Left kidney (tissue), 2 donors: ENCODE measurements around the gene CRACR2A. TPM values are rescaled to one million over a fixed set of nuclear protein-coding genes. Genes with fewer than 3 reads are reported as not detected.

Experiments
- DNase-seq: peaks from one replicate; pipeline ENCODE4 v3.0.0-alpha.2; 2013
- polyA plus RNA-seq: library from polyadenylated mRNA; unstranded; fragments of 120-200 nt; gene quantifications from one replicate; pipeline ENCODE4 v1.2.1, GENCODE V29; 2013; ENCODE audit not compliant: insufficient read length

The CRACR2A gene
- polyA plus RNA-seq, 1 donor: 2.0 TPM

DNA sequence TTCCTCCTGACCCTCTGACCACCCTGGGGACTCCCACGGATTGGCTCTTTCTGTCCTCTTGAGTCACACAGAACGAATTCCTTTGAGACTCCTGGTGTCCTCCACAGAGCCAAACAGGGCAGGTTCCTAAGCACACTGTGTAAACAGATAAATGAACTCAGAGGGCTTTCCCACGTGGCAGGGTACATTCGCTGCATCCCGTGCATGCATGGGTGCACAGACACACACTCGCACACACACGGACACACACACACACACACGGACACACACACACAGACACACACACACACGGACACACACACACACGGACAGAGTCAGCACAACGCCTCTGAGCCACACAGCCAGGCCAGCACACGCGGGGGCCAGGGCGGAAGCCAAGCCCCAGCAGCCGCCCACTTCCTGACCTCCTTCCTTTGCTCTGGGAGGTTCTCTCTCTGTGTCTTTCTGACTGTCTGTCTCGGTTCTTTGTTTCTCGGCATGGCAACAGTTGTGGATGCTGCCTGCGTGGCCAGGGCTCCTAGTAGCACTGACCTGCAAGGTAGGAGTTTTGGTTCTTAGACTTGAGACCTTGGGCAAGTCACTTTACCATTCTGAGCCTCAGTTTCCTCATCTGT is 706 bp downstream of the CRACR2A start:
- no peak for DNase-seq

DNA sequence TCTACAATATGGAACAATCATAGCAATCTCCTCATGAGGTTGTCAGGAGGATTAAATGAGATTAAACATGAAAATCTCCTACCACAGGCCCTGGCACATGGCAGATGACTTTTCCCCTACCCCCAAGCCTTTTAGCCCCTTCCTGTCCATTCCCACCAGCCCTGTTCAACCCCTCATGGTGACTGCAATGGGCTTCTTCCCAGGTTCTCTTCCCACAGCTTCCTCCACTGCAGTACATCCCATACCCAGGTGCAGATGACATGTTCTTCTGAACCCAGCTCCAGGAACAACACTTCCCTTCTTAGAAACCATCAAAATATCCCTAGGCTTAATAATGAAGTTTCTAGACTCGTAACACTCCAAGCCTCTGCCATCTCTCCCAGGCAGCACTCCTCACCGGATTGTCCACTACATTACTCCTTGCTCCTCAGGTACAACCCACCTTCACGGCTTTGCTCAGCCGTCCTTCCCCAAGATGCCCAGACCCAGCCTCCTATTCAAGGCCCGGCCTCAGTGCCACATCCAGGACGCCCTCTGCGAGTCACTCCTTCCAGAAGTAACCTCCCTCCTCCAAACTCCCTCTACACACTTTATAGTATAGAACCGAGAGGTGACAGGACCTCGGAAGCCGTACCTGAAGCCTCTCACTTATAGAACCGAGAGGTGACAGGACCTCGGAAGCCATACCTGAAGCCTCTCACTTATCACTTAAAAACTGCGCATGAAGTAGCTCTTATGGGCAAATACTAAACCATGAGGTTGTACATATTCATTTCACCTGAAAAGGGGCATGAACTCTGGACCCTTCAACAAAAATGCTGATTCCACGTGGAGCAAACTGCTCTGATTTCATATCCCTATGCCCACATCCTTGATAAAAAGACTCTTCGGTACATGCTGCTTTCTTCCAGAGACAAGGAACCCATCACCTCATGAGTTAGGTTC is 1.5 kb downstream of the CRACR2A start:
- DNase-seq: no peak

DNA sequence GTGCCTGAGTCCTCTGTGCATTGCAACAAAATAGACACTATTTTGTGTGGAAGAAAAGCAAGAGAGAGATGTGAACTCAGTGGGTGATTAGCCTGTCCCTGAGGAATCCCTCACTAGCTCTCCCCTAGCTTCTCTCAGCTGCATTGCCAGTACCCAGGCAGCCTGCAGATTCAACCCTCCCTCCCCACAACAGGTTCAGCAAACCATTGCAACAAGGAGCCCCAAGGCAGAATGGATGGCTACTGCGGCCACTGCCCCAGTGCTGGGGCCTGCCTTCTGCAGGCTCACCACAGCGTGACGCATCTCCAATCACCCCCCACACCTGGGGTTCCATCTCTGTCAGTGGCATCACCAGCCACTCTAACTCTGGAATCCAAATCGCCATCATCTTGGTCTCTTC is 2.3 kb downstream of the CRACR2A start:
- no peak for DNase-seq

DNA sequence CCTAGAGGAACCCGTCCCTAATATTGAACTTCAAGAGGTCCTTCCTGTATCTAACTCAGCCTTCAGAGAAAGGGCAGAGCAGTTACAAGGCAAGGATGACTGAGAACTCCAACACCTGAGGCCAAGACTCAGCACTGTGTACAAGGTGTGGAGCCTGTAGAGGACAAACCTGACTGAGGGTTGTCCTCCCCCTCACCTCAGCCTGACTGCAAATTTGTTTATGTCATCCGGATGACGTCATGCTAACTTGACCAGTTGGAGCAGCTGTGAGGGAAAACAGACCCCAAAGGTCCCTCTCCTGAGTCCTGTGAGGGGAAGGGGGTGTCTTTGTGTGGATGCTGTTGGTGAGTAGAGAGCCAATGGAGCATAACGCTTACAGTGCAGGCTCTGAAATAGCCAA is 4.3 kb downstream of the CRACR2A start:
- no peak for DNase-seq

DNA sequence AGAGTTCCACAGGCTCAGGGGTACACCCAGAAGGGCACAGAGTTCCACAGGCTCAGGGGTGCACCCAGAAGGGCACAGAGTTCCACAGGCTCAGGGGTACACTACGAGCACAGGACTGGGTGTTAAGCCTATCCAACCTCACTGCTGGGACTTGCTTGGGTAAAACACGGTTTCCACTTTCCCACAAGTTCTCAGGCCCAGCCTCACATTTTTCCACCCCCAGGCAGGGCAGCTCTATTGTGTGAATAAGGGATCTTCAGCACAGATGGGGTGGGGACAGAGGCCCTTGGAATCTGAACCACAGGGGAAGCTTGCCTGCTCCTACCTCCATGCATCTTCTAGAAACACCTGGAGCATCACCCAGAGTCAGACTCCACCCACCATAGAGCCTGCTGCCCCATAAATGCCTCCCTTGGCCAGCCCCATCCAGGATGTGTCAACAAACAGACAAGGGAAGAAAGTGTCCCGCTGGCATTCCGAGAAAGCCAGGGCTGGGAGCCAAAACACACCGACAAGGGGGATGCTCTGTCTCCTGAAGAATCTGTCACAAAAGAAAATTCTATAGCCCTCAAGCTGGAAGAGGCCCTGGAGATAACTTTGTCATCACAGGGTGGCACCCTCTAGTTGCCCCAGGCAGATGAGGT is 4.8 kb downstream of the CRACR2A start:
- no peak for DNase-seq

DNA sequence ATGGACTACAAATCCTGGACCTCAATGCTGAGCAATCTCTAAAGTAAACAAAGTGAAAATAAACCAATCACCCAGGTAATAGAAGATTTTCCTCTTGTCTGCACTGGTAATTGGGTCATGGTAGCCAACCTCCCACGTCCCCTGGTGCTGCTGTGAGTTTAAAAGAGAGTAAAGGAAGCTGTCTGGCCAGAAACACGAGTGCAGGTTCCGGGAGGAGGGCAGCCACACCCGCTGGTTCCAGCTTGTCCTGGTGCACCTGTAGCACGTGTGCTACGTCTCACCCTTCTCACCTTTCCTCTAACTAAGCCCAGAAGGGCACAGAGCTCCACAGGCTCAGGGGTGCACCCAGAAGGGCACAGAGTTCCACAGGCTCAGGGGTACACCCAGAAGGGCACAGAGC is 5.4 kb downstream of the CRACR2A start:
- DNase-seq: no peak

DNA sequence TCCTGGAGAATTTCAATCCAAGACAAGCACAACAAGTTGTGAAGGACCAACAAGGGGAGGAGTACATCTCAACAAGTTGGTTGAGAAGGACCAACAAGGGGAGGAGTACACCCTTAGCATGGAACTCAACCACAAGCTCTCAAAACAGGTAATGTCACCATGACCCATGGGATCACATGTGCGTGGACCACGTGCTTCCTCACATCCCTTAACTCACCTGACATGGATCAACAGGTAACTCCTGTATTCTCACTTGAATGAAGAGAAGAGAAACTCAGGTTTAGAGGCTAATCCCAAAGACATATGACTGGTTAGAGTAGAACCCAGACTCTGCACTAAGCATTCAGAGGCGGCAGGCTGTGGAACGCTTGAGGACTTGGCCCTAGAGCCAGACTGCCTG is 6.2 kb downstream of the CRACR2A start:
- DNase-seq: no peak

DNA sequence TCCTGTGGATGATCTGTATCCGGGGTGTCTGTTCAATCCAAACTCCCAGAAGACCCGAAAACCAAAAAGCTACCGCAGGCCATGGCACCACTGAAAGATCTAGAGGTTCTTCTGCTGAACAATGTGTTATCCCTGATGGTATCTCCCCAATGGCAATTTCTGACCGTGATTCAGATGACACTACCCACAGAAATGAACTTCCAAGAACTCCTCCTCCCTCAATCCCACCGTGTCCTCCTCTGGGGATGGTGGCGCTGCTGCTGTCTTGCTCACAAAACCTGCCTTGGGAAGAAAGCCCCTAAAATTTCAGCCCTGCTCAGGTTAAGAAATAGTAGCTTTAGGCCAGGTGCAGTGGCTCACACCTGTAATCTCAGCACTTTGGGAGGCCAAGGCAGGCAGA is 7.8 kb downstream of the CRACR2A start:
- DNase-seq: no peak

DNA sequence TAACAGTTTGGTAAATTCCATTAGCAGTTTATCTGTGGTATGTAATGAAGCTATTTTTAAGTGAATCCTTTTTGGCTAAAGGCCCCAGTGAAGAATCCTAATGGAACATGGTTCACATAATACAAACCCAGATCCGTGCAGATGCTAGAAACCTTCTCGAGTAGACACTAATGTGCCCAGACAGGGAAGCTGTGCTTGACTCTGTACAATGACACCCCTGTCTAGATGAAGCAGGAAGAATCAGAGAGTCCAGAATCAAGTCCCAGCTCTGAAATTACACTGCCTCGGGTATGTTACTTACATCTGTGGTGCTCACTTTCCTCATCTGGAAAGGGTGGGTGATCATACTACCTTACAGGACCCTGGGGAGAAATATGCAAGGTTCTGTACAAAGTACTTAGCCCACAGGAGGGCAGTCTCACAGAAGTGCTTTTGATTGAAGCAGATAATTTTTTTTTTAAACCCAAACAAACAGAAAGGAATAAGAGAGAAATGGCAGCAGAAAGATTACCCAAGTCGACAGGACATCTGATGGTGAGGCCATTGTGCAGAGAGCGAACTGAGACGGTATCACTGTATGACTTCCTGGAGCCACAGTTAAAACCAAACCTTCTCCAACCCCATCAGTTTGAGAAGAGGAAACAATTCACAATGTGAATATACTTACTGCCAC is 8.5 kb downstream of the CRACR2A start:
- DNase-seq: no peak

DNA sequence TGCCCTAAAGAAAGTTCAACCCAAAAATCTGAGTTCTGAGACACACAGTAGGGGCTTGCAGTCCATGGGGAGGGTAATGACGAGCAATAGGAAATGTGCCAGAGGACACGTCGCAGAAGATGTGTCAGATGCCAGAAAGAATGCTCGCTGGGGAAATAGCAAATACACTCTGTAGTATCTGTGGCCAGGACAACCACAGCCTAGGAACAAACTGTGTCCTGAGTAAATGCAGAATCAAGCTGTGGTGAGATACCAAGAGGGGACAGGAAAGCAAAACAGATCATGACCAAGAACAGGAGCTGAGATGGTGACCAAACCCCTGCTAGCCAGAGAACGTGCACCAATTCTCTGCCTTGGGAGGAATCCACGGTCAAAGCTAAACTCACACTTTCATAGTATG is 9.1 kb downstream of the CRACR2A start:
- DNase-seq: no peak

DNA sequence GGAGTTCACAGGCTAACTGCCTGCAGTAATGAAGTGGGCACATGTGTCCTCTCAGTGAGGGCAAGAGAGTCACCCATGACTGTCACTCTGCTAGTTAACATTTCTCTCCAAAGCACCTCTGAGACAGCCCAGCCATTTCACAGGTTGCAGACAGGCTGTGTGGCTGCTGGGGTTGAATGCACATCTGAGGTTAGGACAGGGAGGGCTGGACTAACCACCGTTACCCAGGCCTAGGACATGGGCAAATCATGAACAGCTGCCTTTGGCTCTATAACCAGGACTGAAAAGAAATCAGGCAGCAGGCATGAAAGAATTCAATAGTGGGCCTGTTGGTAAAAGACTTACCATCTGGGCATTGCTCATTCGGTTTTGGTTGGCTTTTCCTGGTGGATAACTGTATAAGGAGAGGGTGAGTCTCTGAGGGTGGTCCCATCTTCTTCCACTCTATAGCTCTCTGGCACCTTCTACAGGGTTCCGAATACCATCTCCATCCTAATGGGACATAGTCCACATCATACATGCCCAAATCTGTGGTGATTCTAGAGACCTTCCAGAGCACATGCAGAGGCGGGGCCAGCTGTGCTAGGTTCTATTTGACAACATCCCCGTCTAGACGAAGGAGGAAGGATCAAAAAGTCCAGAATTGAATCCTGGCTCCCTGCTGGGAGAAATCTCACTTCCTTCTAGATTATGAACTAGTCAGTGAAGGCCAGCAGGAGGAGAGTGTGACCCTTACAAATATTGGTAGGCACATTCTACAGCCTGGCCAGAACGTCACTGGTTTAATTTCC is 10.8 kb downstream of the CRACR2A start:
- no peak for DNase-seq

DNA sequence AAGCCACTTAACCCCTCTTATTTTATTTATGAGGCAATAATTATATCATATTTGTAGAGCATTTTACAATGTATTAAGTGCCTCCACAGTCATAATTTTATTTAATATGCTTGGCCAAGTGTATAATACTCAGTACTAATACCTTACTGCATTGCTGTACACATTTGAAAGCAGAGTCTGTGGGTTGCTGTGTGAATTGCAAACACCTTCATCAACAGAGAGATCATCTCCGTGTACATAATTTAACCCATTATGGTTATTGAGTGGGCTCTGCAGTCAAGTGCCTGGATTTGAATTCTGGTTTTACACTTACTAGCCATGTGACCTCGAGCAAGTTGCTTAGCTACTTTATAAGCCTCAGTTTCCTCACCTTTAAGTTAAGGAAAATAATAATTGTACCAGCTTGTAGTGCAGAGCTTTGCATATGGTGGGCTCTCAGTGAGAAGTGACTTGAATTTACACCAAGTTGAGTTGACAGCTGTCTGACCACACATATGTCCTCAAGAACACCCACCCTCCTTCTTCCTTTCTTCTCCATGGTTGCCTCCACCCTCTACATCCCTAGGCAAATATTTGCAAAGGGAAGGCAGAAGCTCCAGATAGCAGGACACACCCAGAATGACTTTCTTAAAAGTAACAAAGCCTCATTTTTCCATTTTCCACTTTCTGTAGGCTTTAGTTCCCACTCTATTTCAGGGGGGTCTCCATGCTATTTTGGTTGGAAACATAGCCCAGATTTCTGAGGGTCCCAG is 12.3 kb downstream of the CRACR2A start:
- DNase-seq: no peak

DNA sequence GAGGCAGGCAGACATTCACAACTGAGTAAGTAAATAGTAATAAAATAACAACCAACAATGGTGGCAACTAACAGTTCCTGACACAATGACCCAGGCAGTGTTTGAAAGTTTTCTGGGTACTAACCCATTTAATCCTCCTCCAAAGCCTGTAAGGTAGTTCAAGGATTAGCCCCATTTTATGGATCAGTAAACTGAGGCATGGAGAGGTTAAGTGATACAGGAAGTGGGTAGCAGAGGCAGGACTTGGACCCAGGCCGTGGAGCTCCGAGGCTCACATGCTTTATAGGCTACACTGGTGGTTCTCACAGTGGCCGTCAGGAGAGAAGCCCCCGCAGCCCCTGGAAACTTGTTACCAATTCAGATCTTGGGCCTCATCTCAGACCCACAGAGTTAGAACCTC is 17.5 kb downstream of the CRACR2A start:
- no peak for DNase-seq

DNA sequence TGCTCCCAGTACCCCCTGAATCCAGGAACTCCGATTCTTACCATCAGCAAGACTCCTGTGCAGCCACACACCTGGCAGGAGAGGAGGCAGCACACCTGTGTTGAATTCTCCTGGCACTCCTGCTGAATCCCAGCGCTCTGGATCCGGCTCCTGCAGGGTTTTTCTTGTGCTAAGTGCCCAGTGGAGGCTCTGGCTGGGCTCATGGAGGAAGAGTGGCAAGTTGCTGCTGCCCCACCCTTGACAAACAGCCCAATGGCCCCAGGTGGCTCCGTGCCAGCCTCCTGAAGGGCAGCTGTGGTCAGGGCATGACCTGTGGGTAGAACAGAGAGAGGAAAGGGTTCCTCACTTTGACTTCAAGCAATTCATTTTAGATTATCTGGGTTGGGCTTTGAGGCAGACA is 20.0 kb downstream of the CRACR2A start:
- no peak for DNase-seq

DNA sequence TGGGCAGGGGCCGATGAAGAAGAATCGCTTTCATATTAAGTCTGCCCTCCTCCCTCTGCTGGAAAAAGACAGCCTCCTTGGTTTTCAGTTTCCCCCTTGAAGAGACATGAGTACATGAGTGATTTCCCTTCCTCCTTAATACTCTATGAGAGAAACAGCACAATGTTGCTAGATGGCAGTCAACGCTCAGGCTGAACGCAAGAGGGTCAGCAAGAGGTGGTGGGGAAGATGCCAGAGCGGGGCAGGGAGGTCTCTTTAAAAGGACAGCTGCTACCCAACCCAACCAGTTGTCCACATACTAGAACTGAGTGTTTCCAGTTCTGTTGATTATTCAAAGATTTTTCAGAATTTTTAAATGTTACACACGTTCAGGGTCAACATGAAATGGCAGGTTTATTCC is 22.8 kb downstream of the CRACR2A start:
- DNase-seq: no peak

DNA sequence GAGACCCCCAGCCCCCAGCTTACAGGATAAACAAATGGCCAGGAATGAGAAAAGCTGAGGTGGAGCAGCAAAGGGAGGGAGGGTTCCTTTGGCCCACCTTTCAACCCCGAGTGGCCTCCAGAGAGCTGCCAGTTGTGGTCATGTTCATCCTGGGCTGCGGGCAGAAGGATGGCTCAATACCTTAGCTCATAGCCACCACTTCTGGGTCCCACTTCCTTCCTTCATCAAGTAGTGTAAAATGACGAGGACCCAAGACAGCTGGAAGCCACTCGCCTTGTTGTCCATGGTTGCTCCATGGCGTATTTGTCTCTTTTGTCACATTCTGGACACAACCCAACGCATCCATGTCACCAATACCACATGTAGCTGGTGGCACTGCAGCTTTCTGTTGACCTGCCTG is 24.2 kb downstream of the CRACR2A start:
- DNase-seq: no peak

DNA sequence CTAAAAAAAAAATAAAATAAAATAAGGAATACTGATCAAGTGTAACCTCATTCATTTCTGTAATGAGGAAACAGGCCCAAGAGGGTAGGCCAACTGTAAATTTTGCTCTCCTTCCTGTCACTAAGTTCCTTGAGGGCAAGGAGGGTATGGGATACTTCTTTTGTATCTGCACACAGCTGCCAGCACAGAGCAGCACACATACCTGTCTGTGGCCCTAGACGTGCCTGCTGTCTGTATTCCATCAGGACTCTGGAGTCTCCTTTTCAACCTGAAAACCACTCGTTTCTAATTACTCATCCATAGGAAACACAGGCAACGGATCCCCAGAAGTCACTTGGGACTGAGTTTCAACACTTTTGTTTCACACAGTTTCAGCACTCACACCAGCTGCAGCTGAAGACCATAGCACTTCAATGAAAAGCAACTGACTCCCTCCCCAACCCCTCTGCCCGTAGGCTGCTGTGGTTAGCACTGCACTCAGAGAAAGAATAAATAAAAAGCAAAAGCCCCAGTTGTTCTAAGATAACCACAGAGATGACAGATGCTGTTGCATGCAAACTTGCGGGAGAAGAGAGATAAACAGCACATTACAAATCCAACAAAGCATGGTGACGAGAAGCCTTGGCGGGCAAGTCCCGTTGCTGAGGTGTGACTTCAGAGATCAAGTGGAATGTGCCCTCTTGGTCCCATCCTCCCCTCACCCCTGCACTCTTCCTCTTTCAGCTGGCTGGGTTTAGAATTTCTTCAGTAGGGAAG is 24.9 kb downstream of the CRACR2A start:
- DNase-seq: peak; percentile 39

DNA sequence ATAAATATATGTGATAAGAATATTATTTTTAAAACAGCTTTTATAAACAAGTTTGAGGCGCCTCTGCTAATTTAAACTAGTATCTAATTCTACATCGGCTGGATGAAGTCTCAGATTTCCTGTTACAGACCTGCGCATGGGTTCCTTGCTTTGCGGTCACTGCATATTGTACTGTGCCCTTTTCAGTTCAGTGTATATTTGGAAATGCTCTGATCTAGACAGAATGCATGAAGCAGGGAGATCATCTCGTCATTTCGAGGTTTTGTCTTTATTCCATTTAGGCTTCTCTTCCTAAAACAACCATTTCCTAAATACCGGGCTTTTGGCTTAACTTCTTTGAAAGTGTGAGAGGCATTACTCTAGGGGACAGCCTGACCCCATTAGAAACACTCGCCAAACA is 25.6 kb downstream of the CRACR2A start:
- no peak for DNase-seq

DNA sequence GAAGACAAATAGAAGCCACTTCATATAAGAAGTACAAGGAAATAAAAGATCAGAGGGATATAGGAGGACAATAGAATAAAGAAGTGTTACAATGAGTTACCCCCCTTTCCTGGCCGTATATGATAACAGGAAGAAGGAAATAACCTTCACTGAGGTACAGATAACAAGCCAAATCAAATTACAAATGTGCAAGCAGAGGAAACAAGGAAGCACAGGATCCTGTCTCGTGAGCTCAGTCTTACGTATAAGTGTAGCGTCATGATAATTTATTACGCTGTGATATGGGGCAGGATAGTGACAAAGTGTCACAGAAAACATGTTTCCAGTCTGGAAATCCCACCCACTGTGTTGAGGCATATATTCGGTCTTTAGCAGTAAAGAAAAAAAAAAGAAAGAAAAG is 26.5 kb downstream of the CRACR2A start:
- no peak for DNase-seq

DNA sequence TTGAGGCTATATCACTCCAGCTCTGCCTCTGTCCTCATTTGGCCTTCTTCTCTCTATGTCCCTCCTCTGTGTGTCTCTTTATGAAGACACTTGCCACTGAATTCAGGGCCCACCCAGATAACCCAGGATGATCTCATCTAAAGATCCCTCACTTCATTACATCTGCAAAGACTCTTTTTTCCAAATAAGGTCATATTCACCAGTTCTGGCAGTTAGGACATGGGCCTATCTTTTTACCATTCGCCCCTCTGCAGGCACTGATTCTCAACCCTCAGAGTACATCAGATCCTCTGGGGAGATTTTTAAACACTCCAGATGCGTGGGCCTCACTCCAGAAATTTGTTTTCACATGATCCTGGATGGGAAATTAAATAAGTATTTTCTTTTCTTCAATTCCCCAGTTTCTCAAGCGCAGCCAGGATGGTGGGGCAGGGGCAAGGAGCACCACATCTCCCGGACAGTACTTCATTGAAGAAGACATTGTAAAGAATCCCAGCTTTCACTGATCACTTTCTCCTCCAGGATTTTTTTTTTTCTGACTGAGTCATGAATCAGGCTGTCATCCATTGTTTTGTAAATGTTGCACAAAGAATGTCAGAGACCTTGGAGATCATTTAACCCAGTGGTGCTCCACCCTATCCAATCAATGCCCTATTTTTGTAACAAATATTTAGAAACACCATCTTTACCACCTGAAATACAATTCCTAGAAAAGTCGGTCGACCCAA is 27.4 kb downstream of the CRACR2A start:
- no peak for DNase-seq
